ENCODE results near the gene INSM1. TPM values are rescaled to one million over a fixed set of nuclear protein-coding genes. Genes with fewer than 3 reads are reported as not detected.

Gene INSM1
- total RNA-seq, 1 experiment from 2014 or later, result 0.07 TPM

GRCh38 chr20:20338133-20338730 lies 29.7 kb upstream of the INSM1 start:
- Histone ChIP-seq H3K4me2 (ENCODE audit: low read length) (no peak overlapping the region), H3K4me1 (ENCODE audit: control insufficient read depth in 1 of 2, insufficient read depth in 2 of 2, low read length in 2 of 2) (no peaks in the 10 kb centered on the region), H3K36me3 (ENCODE audit: control insufficient read depth in 1 of 2, insufficient read depth in 2 of 2, low read length in 2 of 2) (no peaks in the 10 kb centered on the region), H4K20me1 (ENCODE audit: insufficient read depth) (no peaks in the 10 kb centered on the region), H3K27me3 (ENCODE audit: insufficient read depth, low read length) (peaks cover 11% of the 10 kb centered on the region; the same call in 1 of the 2 replicates), H3K9me2 (ENCODE audit: insufficient read depth) (no peaks in the 10 kb centered on the region), H3K9me3 (ENCODE audit: control insufficient read depth in 1 of 2, insufficient read depth in 1 of 2, low read depth in 1 of 2, low read length in 2 of 2) (no peaks in the 10 kb centered on the region), H3K79me2 (ENCODE audit: insufficient read depth, low read length) (no peaks in the 10 kb centered on the region), H2AFZ (ENCODE audit: low read depth, low read length, poor library complexity, severe bottlenecking) (no peak overlapping the region), H3K4me3 (replicated peaks in 1 of 2; ENCODE audit: low read depth in 1 of 2, low read length in 2 of 2) (no peak overlapping the region), H3K27ac (ENCODE audit: low read depth, low read length) (no peak overlapping the region), H3K9ac (ENCODE audit: low read length) (no peak overlapping the region)
- TF ChIP-seq CTCF (IDR thresholded peaks at IDR 0.05 in 2 of 3, conservative IDR thresholded peaks at IDR 0.05 in 1 of 3; ENCODE audit: borderline replicate concordance in 1 of 3, insufficient read depth in 1 of 3, low read depth in 2 of 3, low read length in 2 of 3), result no peak
- no peak for TF ChIP-seq JUND (IDR thresholded peaks at IDR 0.05)
- TF ChIP-seq EZH2phosphoT487 (IDR thresholded peaks at IDR 0.05; ENCODE audit: borderline replicate concordance), result no peak
- TF ChIP-seq, protein P1, sequence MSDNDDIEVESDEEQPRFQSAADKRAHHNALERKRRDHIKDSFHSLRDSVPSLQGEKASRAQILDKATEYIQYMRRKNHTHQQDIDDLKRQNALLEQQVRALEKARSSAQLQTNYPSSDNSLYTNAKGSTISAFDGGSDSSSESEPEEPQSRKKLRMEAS (IDR thresholded peaks at IDR 0.05), result no peak
- no peak for TF ChIP-seq ZFX (IDR thresholded peaks at IDR 0.05)
- TF ChIP-seq SRF (IDR thresholded peaks at IDR 0.05; ENCODE audit: low read depth), result no peak
- TF ChIP-seq EZH2 (IDR thresholded peaks at IDR 0.05), result no peak
- TF ChIP-seq ZBTB33 (IDR thresholded peaks at IDR 0.05; ENCODE audit: extremely low read depth, insufficient replicate concordance, low read length), result no peak
- no peak for TF ChIP-seq SIN3A (IDR thresholded peaks at IDR 0.05; ENCODE audit: low read depth)
- no peak for TF ChIP-seq FOSL1 (IDR thresholded peaks at IDR 0.05; ENCODE audit: low read depth)
- TF ChIP-seq EGR1 (IDR thresholded peaks at IDR 0.05; ENCODE audit: low read depth), result no peak
- TF ChIP-seq CBX3 (IDR thresholded peaks at IDR 0.05; ENCODE audit: low read depth), result no peak
- TF ChIP-seq, protein P2, sequence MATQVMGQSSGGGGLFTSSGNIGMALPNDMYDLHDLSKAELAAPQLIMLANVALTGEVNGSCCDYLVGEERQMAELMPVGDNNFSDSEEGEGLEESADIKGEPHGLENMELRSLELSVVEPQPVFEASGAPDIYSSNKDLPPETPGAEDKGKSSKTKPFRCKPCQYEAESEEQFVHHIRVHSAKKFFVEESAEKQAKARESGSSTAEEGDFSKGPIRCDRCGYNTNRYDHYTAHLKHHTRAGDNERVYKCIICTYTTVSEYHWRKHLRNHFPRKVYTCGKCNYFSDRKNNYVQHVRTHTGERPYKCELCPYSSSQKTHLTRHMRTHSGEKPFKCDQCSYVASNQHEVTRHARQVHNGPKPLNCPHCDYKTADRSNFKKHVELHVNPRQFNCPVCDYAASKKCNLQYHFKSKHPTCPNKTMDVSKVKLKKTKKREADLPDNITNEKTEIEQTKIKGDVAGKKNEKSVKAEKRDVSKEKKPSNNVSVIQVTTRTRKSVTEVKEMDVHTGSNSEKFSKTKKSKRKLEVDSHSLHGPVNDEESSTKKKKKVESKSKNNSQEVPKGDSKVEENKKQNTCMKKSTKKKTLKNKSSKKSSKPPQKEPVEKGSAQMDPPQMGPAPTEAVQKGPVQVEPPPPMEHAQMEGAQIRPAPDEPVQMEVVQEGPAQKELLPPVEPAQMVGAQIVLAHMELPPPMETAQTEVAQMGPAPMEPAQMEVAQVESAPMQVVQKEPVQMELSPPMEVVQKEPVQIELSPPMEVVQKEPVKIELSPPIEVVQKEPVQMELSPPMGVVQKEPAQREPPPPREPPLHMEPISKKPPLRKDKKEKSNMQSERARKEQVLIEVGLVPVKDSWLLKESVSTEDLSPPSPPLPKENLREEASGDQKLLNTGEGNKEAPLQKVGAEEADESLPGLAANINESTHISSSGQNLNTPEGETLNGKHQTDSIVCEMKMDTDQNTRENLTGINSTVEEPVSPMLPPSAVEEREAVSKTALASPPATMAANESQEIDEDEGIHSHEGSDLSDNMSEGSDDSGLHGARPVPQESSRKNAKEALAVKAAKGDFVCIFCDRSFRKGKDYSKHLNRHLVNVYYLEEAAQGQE (IDR thresholded peaks at IDR 0.05; ENCODE audit: low read depth), result no peak
- TF ChIP-seq ATF3 (IDR thresholded peaks at IDR 0.05), result no peak
- TF ChIP-seq TCF7L2 (IDR thresholded peaks at IDR 0.05; ENCODE audit: borderline replicate concordance, extremely low read depth, insufficient read depth, insufficient read length), result no peak
- TF ChIP-seq POLR2A (IDR thresholded peaks at IDR 0.05; ENCODE audit: borderline replicate concordance, extremely low read depth, insufficient read depth, insufficient read length), result no peak
- TF ChIP-seq ZNF274 (IDR thresholded peaks at IDR 0.05; ENCODE audit: low read depth, low read length), result no peak
- no peak for TF ChIP-seq POLR2AphosphoS5 (IDR thresholded peaks at IDR 0.05; ENCODE audit: low read depth, low read length)
- DNase-seq (ENCODE audit: low read depth, low spot score), result no peak
- ATAC-seq, result no peak
- no TSS peak for BruUV-seq (replicated peaks)
- ChIA-PET CTCF (no interaction called here), POLR2A (no interaction called here), RAD21 (ENCODE audit: low non-redundant PET in 1 of 2, low total read pairs in 2 of 2, uncharacterized antibody in 2 of 2, unreplicated experiment in 2 of 2) (no interaction called here)
- intact Hi-C loops (cut with micrococcal nuclease), result no loop called here
